EH (cell line): ENCODE data around the gene TMEM170A.
"Not testable (repeated sequence)": the region's sequence is repeated elsewhere in the genome, so short reads cannot be mapped to it uniquely, and the experiment has no call there.

ENCODE experiments used
- DNase-seq: peaks from one replicate; pipeline ENCODE4 v3.0.0-alpha.2; 2015; ENCODE audit warnings: low read depth

TMEM170A gene

DNA sequence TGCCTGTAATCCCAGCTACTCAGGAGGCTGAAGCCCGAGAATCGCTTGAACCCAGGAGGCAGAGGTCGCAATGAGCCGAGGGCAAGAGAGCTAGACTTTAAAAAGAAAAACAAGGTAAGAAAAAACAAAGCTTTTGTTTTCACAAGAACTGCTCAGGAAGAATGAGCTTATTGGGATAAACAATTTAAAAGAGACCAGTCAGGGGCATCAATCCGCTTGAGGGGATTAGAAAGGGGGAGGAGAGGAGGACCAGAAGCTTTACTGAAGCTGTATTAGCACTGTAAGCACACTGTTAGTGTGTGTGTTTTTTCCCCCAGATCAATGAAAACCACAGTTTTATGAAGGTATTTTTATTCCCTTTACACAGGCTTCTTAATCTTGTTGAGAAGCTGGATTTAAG is 8.8 kb downstream of the TMEM170A start:
- no peak for DNase-seq

DNA sequence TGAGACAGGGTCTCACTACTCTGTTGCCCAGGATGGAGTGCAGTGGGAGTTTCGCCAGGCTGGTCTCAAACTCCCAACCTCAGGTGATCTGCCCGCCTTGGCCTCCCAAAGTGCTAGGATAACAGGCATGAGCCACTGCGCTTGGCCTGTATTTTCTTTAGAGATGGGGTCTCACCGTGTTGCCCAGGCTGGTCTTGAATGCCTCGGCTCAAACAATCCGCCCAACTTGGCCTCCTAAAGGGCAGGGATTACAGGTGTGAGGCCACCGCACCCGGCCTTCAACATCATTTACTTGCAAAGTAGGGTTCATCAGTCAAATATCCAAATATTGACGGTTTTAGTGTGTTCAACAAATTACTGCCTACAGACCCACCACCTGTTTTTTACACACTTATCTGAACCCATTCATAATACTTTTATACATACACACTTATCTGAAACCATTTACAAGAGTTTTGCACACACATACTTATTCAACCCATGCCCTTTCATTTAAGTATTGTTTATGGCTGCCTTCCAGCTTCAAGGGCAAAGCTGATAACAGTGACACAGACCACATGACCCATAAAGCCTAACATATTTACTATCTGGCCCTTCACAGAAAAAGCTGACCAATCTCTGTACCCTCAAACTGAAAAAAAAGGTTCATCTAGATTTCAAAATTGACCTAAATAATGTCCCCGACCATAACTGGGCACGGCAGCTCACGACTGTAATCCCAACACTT is 11.9 kb downstream of the TMEM170A start:
- DNase-seq, result no peak

GRCh38 chr16:75446416-75446815 is 18.1 kb downstream of the TMEM170A start:
- no peak for DNase-seq

DNA sequence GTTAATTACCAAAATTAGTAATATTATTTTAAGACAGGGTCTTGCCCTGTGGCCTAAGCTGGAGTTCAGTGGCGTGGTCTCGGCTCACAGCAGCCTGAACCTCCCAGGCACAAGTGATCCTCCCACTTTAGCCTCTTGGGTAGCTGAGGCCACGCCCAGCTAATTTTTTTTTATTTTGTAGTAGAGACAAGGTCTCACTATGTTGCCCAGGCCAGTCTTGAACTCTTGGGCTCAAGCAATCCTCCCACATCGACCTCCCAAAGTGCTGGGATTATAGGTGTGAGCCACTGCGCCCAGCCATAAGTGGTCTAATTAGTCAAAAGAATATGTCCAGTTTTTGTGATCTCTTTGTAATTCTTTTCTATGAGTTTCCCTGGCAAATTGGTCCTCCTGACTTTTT is 19.2 kb downstream of the TMEM170A start:
- DNase-seq, result no peak

- DNase-seq, result peak; percentile 73
Measured at GRCh38 chr16:75443298-75443697, 21.2 kb downstream of the TMEM170A start.

- DNase-seq, result peak; percentile 95
Measured at GRCh38 chr16:75433732-75434413, 30.6 kb downstream of the TMEM170A start.

GRCh38 chr16:75432828-75433731 is 31.4 kb downstream of the TMEM170A start, which contains the start of gene CFDP1:
Gene CFDP1 (minus strand): TSS chr16:75433503. CDS start chr16:75433352, 151 bp downstream.
- peak; percentile 95 for DNase-seq

GRCh38 chr16:75429621-75430403 is 34.7 kb downstream of the TMEM170A start:
- no peak for DNase-seq

- DNase-seq, result peak; percentile 33
Measured at GRCh38 chr16:75426524-75426923, 38.0 kb downstream of the TMEM170A start.

DNA sequence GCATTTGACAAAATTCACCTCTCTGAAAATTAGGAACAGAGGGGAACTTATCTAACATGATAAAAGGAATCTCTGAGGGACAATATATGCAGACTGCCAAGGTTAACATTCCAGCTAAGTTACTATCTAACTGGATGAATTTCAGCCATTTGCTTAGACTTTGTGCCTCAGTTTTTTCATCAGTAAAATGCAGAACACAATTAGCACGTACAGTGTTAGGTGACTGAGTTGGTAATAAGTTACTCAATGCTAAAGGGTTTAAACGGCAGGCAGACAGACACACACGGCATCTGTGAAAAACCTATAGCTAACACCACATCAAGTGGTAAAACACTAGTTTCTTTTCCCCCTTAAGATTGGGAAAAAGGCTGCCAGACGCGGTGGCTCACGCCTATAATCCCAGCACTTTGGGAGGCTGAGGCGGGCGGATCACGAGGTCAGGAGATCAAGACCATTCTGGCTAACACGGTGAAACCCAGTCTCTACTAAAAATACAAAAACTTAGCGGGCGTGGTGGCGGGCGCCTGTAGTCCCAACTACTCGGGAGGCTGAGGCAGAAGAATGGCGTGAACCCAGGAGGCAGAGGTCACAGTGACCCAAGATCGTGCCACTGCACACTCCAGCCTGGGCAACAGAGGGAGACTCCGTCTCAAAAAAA is 40.3 kb downstream of the TMEM170A start:
- DNase-seq, result not testable (repeated sequence)

- DNase-seq, result no peak
Measured at GRCh38 chr16:75423723-75424104, 40.8 kb downstream of the TMEM170A start.

DNA sequence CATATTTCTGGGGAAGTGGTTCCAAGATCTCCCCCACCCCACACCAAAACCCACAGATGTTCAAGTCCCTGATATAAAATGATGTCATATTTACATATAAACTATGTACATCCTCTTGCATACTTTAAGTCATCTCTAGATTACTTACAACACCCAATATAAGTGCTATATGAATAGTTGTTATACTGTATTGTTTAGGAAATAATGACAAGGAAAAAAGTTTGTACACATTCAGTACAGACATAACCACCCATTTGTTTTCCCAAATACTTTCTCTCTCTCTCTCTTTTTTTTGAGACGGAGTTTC is 42.7 kb downstream of the TMEM170A start:
- DNase-seq, result no peak

DNA sequence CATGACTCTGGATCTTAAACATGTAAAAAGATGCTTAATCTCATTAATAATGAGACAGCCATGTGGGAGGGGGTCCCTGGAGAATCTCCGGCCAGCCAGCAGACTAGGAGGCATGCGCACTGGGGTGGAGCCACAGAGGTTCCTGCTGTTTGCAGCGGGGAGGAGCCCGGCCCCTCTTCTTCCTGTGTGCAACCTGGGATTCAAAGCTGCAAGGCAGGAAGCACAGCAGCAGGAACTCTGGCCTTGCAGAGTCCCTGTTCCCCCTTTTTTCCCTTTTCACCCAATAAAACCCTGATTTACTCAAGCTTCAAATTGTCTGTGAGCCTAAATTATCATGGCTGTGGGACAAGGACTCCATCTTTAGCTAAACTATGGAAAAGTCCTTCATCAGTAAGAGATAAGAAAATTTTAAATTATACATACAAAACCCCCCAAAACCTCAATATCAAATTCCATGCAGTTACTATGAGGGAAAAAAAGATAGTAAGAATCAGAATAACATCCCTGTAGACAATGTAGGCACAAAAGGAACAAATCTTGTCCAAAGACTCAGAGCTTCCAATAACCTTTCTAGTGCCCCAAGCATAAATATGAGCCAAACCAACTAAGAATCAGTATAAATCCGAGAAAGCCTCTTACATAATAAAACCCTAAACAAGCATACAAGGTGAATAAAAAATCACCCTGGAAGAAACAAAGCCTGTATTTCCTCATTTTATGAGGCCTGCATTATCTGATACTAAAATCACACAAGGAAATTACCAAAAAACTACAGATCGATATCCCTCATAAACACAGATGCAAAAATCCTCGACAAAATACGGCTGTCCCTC is 43.3 kb downstream of the TMEM170A start:
- DNase-seq, result peak; percentile 67

GRCh38 chr16:75416904-75417565 is 47.5 kb downstream of the TMEM170A start:
- no peak for DNase-seq

GRCh38 chr16:75415169-75415905 is 49.2 kb downstream of the TMEM170A start:
- DNase-seq, result no peak

DNA sequence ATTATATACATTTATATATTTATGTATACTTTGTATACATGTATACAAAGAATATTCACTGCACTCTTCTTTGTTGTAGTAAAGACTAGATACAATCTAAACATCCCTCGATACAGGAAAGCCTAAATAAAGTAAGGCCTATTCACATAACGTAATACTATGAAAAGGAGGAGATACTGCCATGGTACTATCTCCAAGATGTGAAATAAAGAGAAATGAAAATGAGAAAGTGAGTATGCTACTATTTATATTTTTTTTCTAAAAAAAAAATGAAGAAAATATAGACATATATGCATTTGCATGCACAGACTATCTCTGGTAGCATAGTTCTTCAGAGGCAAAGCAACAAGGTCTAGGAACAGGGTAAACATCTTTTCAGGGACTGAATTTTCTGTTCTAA is 50.5 kb downstream of the TMEM170A start:
- DNase-seq, result no peak

- DNase-seq, result no peak
Measured at GRCh38 chr16:75406943-75407342, 57.5 kb downstream of the TMEM170A start.

- DNase-seq, result peak; percentile 62
Measured at GRCh38 chr16:75402821-75403475, 61.5 kb downstream of the TMEM170A start.
